ENCODE results near the gene MKNK2. TPM values are rescaled to one million over a fixed set of nuclear protein-coding genes. Genes with fewer than 3 reads are reported as not detected.

The MKNK2 gene
- polyA plus RNA-seq, 3 donors = 16.9 to 333 (median 21.8) TPM

- Histone ChIP-seq H4K20me1 (ENCODE audit: insufficient read depth, low read length) (peaks cover 73% of the 10 kb centered on the region), H3K27me3 (ENCODE audit: control insufficient read depth in 2 of 2, insufficient read depth in 2 of 2, low read length in 2 of 2) (no peaks in the 10 kb centered on the region), H3K9ac (ENCODE audit: insufficient read depth, low read length, poor library complexity, severe bottlenecking) (no peak overlapping the region), H2AFZ (ENCODE audit: insufficient read depth, low read depth, low read length, poor library complexity, severe bottlenecking) (no peak overlapping the region), H3K79me2 (ENCODE audit: insufficient read depth, low read length) (peaks cover 71% of the 10 kb centered on the region), H3K27ac (ENCODE audit: low read depth in 1 of 2, low read length in 2 of 2) (peak overlapping the region; percentile 82 to 95), H3K9me3 (replicated peaks in 1 of 2; ENCODE audit: control insufficient read depth in 1 of 2, insufficient read depth in 1 of 2, low read length in 2 of 2) (no peaks in the 10 kb centered on the region), H3K4me1 (ENCODE audit: control insufficient read depth in 1 of 2, insufficient read depth in 2 of 2, low read length in 2 of 2) (peaks cover 32 to 47% of the 10 kb centered on the region in 2 donors), H3K4me3 (replicated peaks in 1 of 3; ENCODE audit: low read depth in 2 of 3, low read length in 3 of 3) (peak overlapping the region in 1 of 3 experiments; percentile 97), H3K36me3 (replicated peaks in 1 of 2; ENCODE audit: control insufficient read depth in 1 of 2, insufficient read depth in 2 of 2, low read length in 2 of 2) (peaks cover 43 to 46% of the 10 kb centered on the region in 2 donors), H3K4me2 (replicated peaks; ENCODE audit: extremely low read depth, low read length, poor library complexity, severe bottlenecking) (peak overlapping the region; percentile 88)
- intact Hi-C loops (cut with micrococcal nuclease) = loop anchor here in 1 of 2 donors (10.0 kb wide), 1 partner anchor 154 kb away; no protein-coding TSS in a partner anchor
- WGBS (ENCODE audit: insufficient coverage) = 95% methylated on average over 12 of the region's 17 CpGs
- Mint-ChIP-seq H3K9me3 (no peaks in the 10 kb centered on the region), H3K27ac (peak overlapping the region in 5 of 7 donors; percentile 54 to 95 (median 69)), H3K27me3 (ENCODE audit: low read depth in 3 of 3) (peaks cover 0 to under 1% (median 0%) of the 10 kb centered on the region in 3 donors), H3K36me3 (peaks cover 14 to 31% of the 10 kb centered on the region in 2 donors), H3K4me3 (peak overlapping the region in 1 of 2 donors; percentile 41), H3K4me1 (peaks cover 39% of the 10 kb centered on the region)
- DNase-seq = no peak
- TF ChIP-seq CTCF (IDR thresholded peaks at IDR 0.05) = no peak
Observed at GRCh38 chr19:2048104-2048958, 2.7 kb downstream of the MKNK2 start.

GRCh38 chr19:2047449-2048103, 3.5 kb downstream of the MKNK2 start:
- Mint-ChIP-seq H3K9me3 (no peaks in the 10 kb centered on the region), H3K4me1 (peaks cover 46% of the 10 kb centered on the region), H3K4me3 (peak overlapping the region in 1 of 2 donors; percentile 20), H3K27me3 (ENCODE audit: low read depth in 3 of 3) (peaks cover 0 to 2% (median 0%) of the 10 kb centered on the region in 3 donors), H3K36me3 (peaks cover 17 to 39% of the 10 kb centered on the region in 2 donors), H3K27ac (peak overlapping the region in 3 of 7 donors; percentile 41 to 59 (median 50))
- Histone ChIP-seq H2AFZ (ENCODE audit: insufficient read depth, low read depth, low read length, poor library complexity, severe bottlenecking) (no peak overlapping the region), H3K4me1 (ENCODE audit: control insufficient read depth in 1 of 2, insufficient read depth in 2 of 2, low read length in 2 of 2) (peaks cover 40 to 55% of the 10 kb centered on the region in 2 donors), H3K4me3 (replicated peaks in 1 of 3; ENCODE audit: low read depth in 2 of 3, low read length in 3 of 3) (no peak overlapping the region), H4K20me1 (ENCODE audit: insufficient read depth, low read length) (peaks cover 79% of the 10 kb centered on the region), H3K27me3 (ENCODE audit: control insufficient read depth in 2 of 2, insufficient read depth in 2 of 2, low read length in 2 of 2) (no peaks in the 10 kb centered on the region), H3K27ac (ENCODE audit: low read depth in 1 of 2, low read length in 2 of 2) (peak overlapping the region in 1 of 2 donors; percentile 36), H3K9me3 (replicated peaks in 1 of 2; ENCODE audit: control insufficient read depth in 1 of 2, insufficient read depth in 1 of 2, low read length in 2 of 2) (no peaks in the 10 kb centered on the region), H3K36me3 (replicated peaks in 1 of 2; ENCODE audit: control insufficient read depth in 1 of 2, insufficient read depth in 2 of 2, low read length in 2 of 2) (peaks cover 51 to 54% of the 10 kb centered on the region in 2 donors), H3K9ac (ENCODE audit: insufficient read depth, low read length, poor library complexity, severe bottlenecking) (no peak overlapping the region), H3K79me2 (ENCODE audit: insufficient read depth, low read length) (peaks cover 74% of the 10 kb centered on the region), H3K4me2 (replicated peaks; ENCODE audit: extremely low read depth, low read length, poor library complexity, severe bottlenecking) (no peak overlapping the region)
- WGBS (ENCODE audit: insufficient coverage) = 73% methylated on average over 18 of the region's 22 CpGs
- intact Hi-C loops (cut with micrococcal nuclease) = loop anchor here in 1 of 2 donors (10.0 kb wide), 1 partner anchor 153 kb away; no protein-coding TSS in a partner anchor
- no peak for TF ChIP-seq CTCF (IDR thresholded peaks at IDR 0.05)
- peak in 2 of 3 donors; percentile 46 to 65 for DNase-seq

Data from CD14-positive monocyte (primary cell).